GM12878 (cell line): ENCODE measurements around the gene LDLRAD4. TPM values are rescaled to one million over a fixed set of nuclear protein-coding genes. Genes with fewer than 3 reads are reported as not detected.

Source experiments
- ATAC-seq: fragments of 200-7000 bp; cut with Tn5 transposase; 3 replicates; pipeline ENCODE4 v1.9.1; 2020; ENCODE audit warnings: mild to moderate bottlenecking, moderate library complexity
- BruUV-seq: library from RNA; stranded (reverse); fragments of 400-500 nt; replicated peaks from 2 replicates; lab custom pipeline; 2021; lab: Mats Ljungman, UMichigan
- CTCF ChIA-PET: fragments of 300-600 bp; sonication (Branson Sonifier 250); formaldehyde crosslinking; extraction: SDS; loops from one replicate; lab custom pipeline; 2021; ENCODE audit warnings: inconsistent platforms; lab: Yijun Ruan, JAX
- POLR2A ChIA-PET: fragments of 350-600 bp; formaldehyde crosslinking; extraction: SDS; loops from one replicate; lab custom pipeline; 2021; ENCODE audit warnings: inconsistent platforms; lab: Charles Lee
- RAD21 ChIA-PET: fragments of 300-600 bp; sonication (Branson Sonifier 250); formaldehyde crosslinking; loops from one replicate; lab custom pipeline; 2023; ENCODE audit warnings: antibody characterized with exemption; ENCODE audit not compliant: unreplicated experiment; lab: Charles Lee
- SMC1A ChIA-PET: fragments of 300-600 bp; sonication (Branson Sonifier 250); formaldehyde crosslinking; loops from one replicate; lab custom pipeline; 2023; ENCODE audit not compliant: unreplicated experiment, uncharacterized antibody; lab: Charles Lee
- DNase-seq: peaks from one replicate; pipeline ENCODE4 v3.0.0-alpha.2; 2011; ENCODE audit warnings: low read depth, low spot score
- FAIRE-seq: peaks from 3 replicates; lab custom pipeline; 2011; peaks lifted over from hg19 to GRCh38; lab: Jason Lieb, UNC
- H2AFZ ChIP-seq: 2 replicates; pipeline ENCODE4 v1.6.0; 2011; ENCODE audit warnings: low read depth, low read length, control low read depth; ENCODE audit not compliant: control insufficient read depth
- H3K27ac ChIP-seq: 2 replicates; pipeline ENCODE4 v1.5.1; 2011; ENCODE audit warnings: control low read depth; ENCODE audit not compliant: control insufficient read depth, insufficient read depth
- H3K27me3 ChIP-seq, 2 experiments: replicated peaks in 1 of 2; 2 replicates each; pipeline versions ENCODE4 v1.6.0 to v1.6.1; 2011; ENCODE audit warnings: low read length in 1 of 2; ENCODE audit not compliant: control insufficient read depth in 2 of 2, insufficient read depth in 2 of 2
- H3K36me3 ChIP-seq, 2 experiments: 2 replicates each; pipeline ENCODE4 v1.5.1; 2011; ENCODE audit warnings: low read length in 1 of 2; ENCODE audit not compliant: control insufficient read depth in 2 of 2, insufficient read depth in 2 of 2
- H3K4me1 ChIP-seq: 2 replicates; pipeline ENCODE4 v1.6.1; 2011; ENCODE audit warnings: mild to moderate bottlenecking, low read length, moderate library complexity, mixed read lengths; ENCODE audit not compliant: control insufficient read depth, insufficient read depth
- H3K4me2 ChIP-seq: 2 replicates; pipeline ENCODE4 v1.6.0; 2011; ENCODE audit warnings: control low read depth; ENCODE audit not compliant: control insufficient read depth, insufficient read depth
- H3K4me3 ChIP-seq: fragments of 200-600 bp; sonication (generic); 2 replicates; pipeline ENCODE4 v1.5.1; 2016
- H3K79me2 ChIP-seq: 2 replicates; pipeline ENCODE4 v1.6.0; 2011; ENCODE audit warnings: low read length; ENCODE audit not compliant: control insufficient read depth, insufficient read depth
- H3K9ac ChIP-seq: 2 replicates; pipeline ENCODE4 v1.8.0; 2011; ENCODE audit warnings: low read length, control low read depth, mixed read lengths; ENCODE audit not compliant: control insufficient read depth, insufficient read depth
- H3K9me3 ChIP-seq: replicated peaks from 3 replicates; pipeline ENCODE4 v1.5.1; 2011; ENCODE audit warnings: mild to moderate bottlenecking, low read length; ENCODE audit not compliant: control insufficient read depth, insufficient read depth
- H4K20me1 ChIP-seq: 2 replicates; pipeline ENCODE4 v1.6.0; 2011; ENCODE audit not compliant: control insufficient read depth, insufficient read depth
- CBX5 ChIP-seq: sonication (generic); IDR thresholded peaks from 2 replicates; pipeline ENCODE4 v1.6.1; 2016; ENCODE audit warnings: low read depth, moderate library complexity, mild to moderate bottlenecking, inconsistent platforms
- CREB1 ChIP-seq: IDR thresholded peaks from 2 replicates; pipeline ENCODE4 v1.6.1; 2012; ENCODE audit warnings: low read depth, mild to moderate bottlenecking, inconsistent platforms
- DPF2 ChIP-seq: fragments of 450-650 bp; IDR thresholded peaks from 2 replicates; pipeline ENCODE4 v1.6.1; 2017; ENCODE audit warnings: mild to moderate bottlenecking
- EED ChIP-seq: sonication (generic); IDR thresholded peaks from 2 replicates; pipeline ENCODE4 v1.6.1; 2016; ENCODE audit warnings: antibody characterized with exemption, low read depth
- EP300 ChIP-seq, 2 experiments: fragments of 150-350 bp in 1 of 2; IDR thresholded peaks; 2 replicates each; pipeline ENCODE4 v1.6.1; 2011 to 2012; ENCODE audit warnings: low read depth in 2 of 2, low read length in 2 of 2, borderline replicate concordance in 1 of 2, improper control_type of control experiment in 1 of 2, inconsistent platforms in 1 of 2; ENCODE audit not compliant: control insufficient read depth in 1 of 2
- KAT2A ChIP-seq: conservative IDR thresholded peaks from 2 replicates; pipeline ENCODE4 v1.6.1; 2011; ENCODE audit warnings: low read depth, low read length; ENCODE audit not compliant: control insufficient read depth
- LARP7 ChIP-seq: fragments of 450-650 bp; IDR thresholded peaks from 2 replicates; pipeline ENCODE4 v1.6.1; 2017; ENCODE audit warnings: mild to moderate bottlenecking
- MYB ChIP-seq: fragments of 150-350 bp; IDR thresholded peaks from 2 replicates; pipeline ENCODE4 v1.6.1; 2014; ENCODE audit warnings: mild to moderate bottlenecking, low read depth, low read length, borderline replicate concordance
- PAX5 ChIP-seq: IDR thresholded peaks from 2 replicates; pipeline ENCODE4 v1.6.1; 2011; ENCODE audit warnings: low read depth, low read length, borderline replicate concordance
- RAD21 ChIP-seq: IDR thresholded peaks from 2 replicates; pipeline ENCODE4 v1.6.1; 2011; ENCODE audit warnings: mild to moderate bottlenecking, low read depth, low read length, moderate library complexity; ENCODE audit not compliant: insufficient read depth
- SIX5 ChIP-seq: IDR thresholded peaks from 2 replicates; pipeline ENCODE4 v1.6.1; 2011; ENCODE audit warnings: mild to moderate bottlenecking, low read depth, low read length, moderate library complexity; ENCODE audit not compliant: severe bottlenecking
- YY1 ChIP-seq: IDR thresholded peaks from 2 replicates; pipeline ENCODE4 v1.6.1; 2011; ENCODE audit warnings: low read depth, mild to moderate bottlenecking, low read length
- WGBS: methylation state at CpG from one replicate; pipeline ENCODE4 v1.1.6; 2016; ENCODE audit warnings: low lambda C conversion rate; ENCODE audit not compliant: insufficient replicate concordance, insufficient coverage; ENCODE audit errors: missing lambda C conversion rate; 5-methylcytosine and 5-hydroxymethylcytosine counted together
- in situ Hi-C: fragments of 300-500 bp; cut with MboI; formaldehyde crosslinking; loops from 9 replicates; pipeline ENCODE4 v1.14.3; 2018; ENCODE audit warnings: mixed read lengths
- intact Hi-C: fragments of 100-400 bp; cut with micrococcal nuclease; formaldehyde crosslinking; loops from one replicate; pipeline ENCODE4 v1.14.2; 2022; ENCODE audit not compliant: unreplicated experiment
- polyA plus RNA-seq, 11 experiments: library from polyadenylated mRNA; depleted of rRNA in 4 of 11; unstranded in 6 of 11; stranded (reverse) in 5 of 11; fragments of >200 nt; fragmentation: Nextera tagmentation in 4 of 11; fragmentation: Illumina TruSeq in 1 of 11; extraction: Ambion mirVana in 4 of 11; extraction: Trizol in 1 of 11; gene quantifications; 1 replicate in 1 of 11; 2 replicates in 10 of 11; pipeline versions ENCODE4 v1.2.1 to v1.2.3, GENCODE V29; 2011 to 2016; ENCODE audit warnings: inconsistent platforms in 2 of 11, missing spikeins in 2 of 11, low read depth in 1 of 11
- total RNA-seq, 4 experiments: library from RNA; depleted of rRNA in 3 of 4; stranded (reverse); fragments of >200 nt in 3 of 4; fragmentation: Illumina TruSeq in 1 of 4; extraction: Trizol in 1 of 4; gene quantifications; 2 replicates each; pipeline versions ENCODE4 v1.2.1 to v1.2.3, GENCODE V29; 2013 to 2021
- TF ChIP-seq, protein P1 (sequence below): IDR thresholded peaks from 2 replicates; pipeline ENCODE4 v1.6.1; 2011; ENCODE audit warnings: borderline replicate concordance, low read depth, mild to moderate bottlenecking, moderate library complexity, low read length; ENCODE audit not compliant: insufficient read depth, poor library complexity, severe bottlenecking

The LDLRAD4 gene
- total and polyA plus RNA-seq, 10 of the 15 experiments (the other 5 are each of a cell fraction or from before 2014, with no cell fraction given): 2.7 to 16.8 (median 11.2) TPM

DNA sequence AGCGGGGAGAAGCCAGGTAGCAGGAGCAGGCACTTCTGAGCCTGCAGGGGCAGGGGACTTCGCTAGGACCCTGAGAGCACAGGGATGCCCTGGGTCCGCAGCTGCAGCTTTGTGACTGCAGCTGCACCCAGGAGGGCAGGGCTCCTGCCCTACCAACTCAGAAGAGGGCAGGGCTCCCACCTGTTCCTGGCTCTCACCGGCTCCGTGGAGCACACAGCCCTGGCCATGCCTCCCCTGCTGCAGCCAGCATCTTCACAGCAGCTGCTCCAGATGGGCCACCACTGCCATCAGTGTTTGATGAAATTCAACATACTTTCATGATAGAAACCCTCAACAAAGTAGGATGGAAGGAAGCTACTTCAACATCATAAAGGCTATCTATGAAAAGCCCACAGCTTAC lies 415.1 kb downstream of the LDLRAD4 start:
- Histone ChIP-seq H3K4me1 (peaks cover 5% of the 10 kb centered on the region), H3K79me2 (no peaks in the 10 kb centered on the region), H3K27ac (no peak overlapping the region), H2AFZ (no peak overlapping the region), H3K27me3 (no peaks in the 10 kb centered on the region), H3K36me3 (peaks cover 0 to 3% of the 10 kb centered on the region in 2 experiments; a peak in 2 of 4 replicates), H3K4me2 (no peak overlapping the region), H3K9ac (no peak overlapping the region), H3K9me3 (no peaks in the 10 kb centered on the region; the same call in 2 of the 3 replicates), H4K20me1 (no peaks in the 10 kb centered on the region), H3K4me3 (no peak overlapping the region)
- ChIA-PET SMC1A (interaction anchor here (0.5 to 2.5 kb wide), 8 partner anchors 20 to 488 kb away, joined by 3 to 24 read pairs (median 4); no protein-coding TSS in a partner anchor), RAD21 (interaction anchor here (3.7 kb wide), 1 partner anchor 77 kb away, joined by 27 read pairs; no protein-coding TSS in a partner anchor), CTCF (interaction anchor here (11.8 kb wide), 1 partner anchor 74 kb away, joined by 337 read pairs; no protein-coding TSS in a partner anchor), POLR2A (no interaction called here)
- in situ Hi-C loops: loop anchor here (25.0 kb wide), 1 partner anchor 471 kb away; no protein-coding TSS in a partner anchor
- FAIRE-seq (no peak), DNase-seq (no peak), ATAC-seq (no peak)
- BruUV-seq: no TSS peak
- intact Hi-C loops: no loop called here
- TF ChIP-seq KAT2A: no peak
- TF ChIP-seq CBX5: no peak
- TF ChIP-seq DPF2: no peak
- 95% methylated on average over 5 of the region's 5 CpGs for WGBS

- WGBS: 86% methylated on average over 5 of the region's 5 CpGs
- ChIA-PET SMC1A (interaction anchor here (1.3 to 3.3 kb wide), 2 partner anchors 21 to 77 kb away, joined by 4 to 9 read pairs; no protein-coding TSS in a partner anchor), POLR2A (no interaction called here), CTCF (interaction anchor here (11.8 kb wide), 1 partner anchor 76 kb away, joined by 337 read pairs; no protein-coding TSS in a partner anchor), RAD21 (interaction anchor here (3.7 kb wide), 1 partner anchor 78 kb away, joined by 27 read pairs; no protein-coding TSS in a partner anchor)
- BruUV-seq: no TSS peak
- no peak for ATAC-seq
- Histone ChIP-seq H3K4me2 (no peak overlapping the region), H3K4me1 (peaks cover under 1% of the 10 kb centered on the region), H3K36me3 (peaks cover 0 to 3% of the 10 kb centered on the region in 2 experiments; a peak in 2 of 4 replicates), H3K9ac (no peak overlapping the region), H2AFZ (no peak overlapping the region), H3K27me3 (no peaks in the 10 kb centered on the region), H3K9me3 (no peaks in the 10 kb centered on the region; the same call in 2 of the 3 replicates), H3K4me3 (no peak overlapping the region), H4K20me1 (no peaks in the 10 kb centered on the region), H3K27ac (no peak overlapping the region), H3K79me2 (no peaks in the 10 kb centered on the region)
- in situ Hi-C loops (loop anchor here (25.0 kb wide), 1 partner anchor 473 kb away; no protein-coding TSS in a partner anchor), intact Hi-C loops (no loop called here)
- FAIRE-seq: no peak
- DNase-seq: no peak
- no peak for TF ChIP-seq PAX5
- no peak for TF ChIP-seq YY1
- TF ChIP-seq EED: no peak
- no peak for TF ChIP-seq MYB
- TF ChIP-seq EP300 (IDR thresholded peaks at IDR 0.05; ENCODE audit: borderline replicate concordance in 1 of 2, control insufficient read depth in 1 of 2, low read depth in 2 of 2, low read length in 2 of 2): no peak
- TF ChIP-seq CREB1: no peak
- no peak for TF ChIP-seq RAD21
- TF ChIP-seq LARP7: no peak
- TF ChIP-seq, protein P1, sequence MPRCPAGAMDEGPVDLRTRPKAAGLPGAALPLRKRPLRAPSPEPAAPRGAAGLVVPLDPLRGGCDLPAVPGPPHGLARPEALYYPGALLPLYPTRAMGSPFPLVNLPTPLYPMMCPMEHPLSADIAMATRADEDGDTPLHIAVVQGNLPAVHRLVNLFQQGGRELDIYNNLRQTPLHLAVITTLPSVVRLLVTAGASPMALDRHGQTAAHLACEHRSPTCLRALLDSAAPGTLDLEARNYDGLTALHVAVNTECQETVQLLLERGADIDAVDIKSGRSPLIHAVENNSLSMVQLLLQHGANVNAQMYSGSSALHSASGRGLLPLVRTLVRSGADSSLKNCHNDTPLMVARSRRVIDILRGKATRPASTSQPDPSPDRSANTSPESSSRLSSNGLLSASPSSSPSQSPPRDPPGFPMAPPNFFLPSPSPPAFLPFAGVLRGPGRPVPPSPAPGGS: no peak
- TF ChIP-seq SIX5: no peak
These were observed 416.5 kb downstream of the LDLRAD4 start for GRCh38 chr18:13635046-13635445.
